A172 (cell line): ENCODE data around the gene RNF224. TPM values are rescaled to one million over a fixed set of nuclear protein-coding genes. Genes with fewer than 3 reads are reported as not detected.
A peak's percentile ranks its signal among the peaks of the same experiment; 100 is the strongest.
"Not testable (repeated sequence)": the region's sequence is repeated elsewhere in the genome, so short reads cannot be mapped to it uniquely, and the experiment has no call there.

Experiments used
- DNase-seq: peaks from one replicate; pipeline ENCODE4 v3.0.0-alpha.2; 2015; ENCODE audit warnings: low spot score
- total RNA-seq: library from RNA; depleted of rRNA; stranded (reverse); fragments of >200 nt; shearing (Covaris generic); gene quantifications from 2 replicates; pipeline ENCODE4 v1.2.3, GENCODE V29; 2014

Gene RNF224
- total RNA-seq, 1 experiment from 2014 or later, result 1.1 TPM

GRCh38 chr9:137228506-137228967 is 1.2 kb downstream of the RNF224 start:
- DNase-seq, result no peak

GRCh38 chr9:137228968-137229896 is 1.9 kb downstream of the RNF224 start:
- no peak for DNase-seq

GRCh38 chr9:137229903-137230704 is 2.8 kb downstream of the RNF224 start:
- DNase-seq, result no peak

GRCh38 chr9:137230705-137231371 is 3.5 kb downstream of the RNF224 start, which contains the start of gene SLC34A3:
Gene SLC34A3 (plus strand): TSS chr9:137230901. CDS start chr9:137231703, 802 bp downstream.
- no peak for DNase-seq

- DNase-seq, result no peak
Measured at GRCh38 chr9:137231372-137232039, 4.2 kb downstream of the RNF224 start.

- DNase-seq, result no peak
Measured at GRCh38 chr9:137232101-137232500, 4.8 kb downstream of the RNF224 start.

GRCh38 chr9:137232510-137232909 is 5.2 kb downstream of the RNF224 start:
- no peak for DNase-seq

- no peak for DNase-seq
Measured at GRCh38 chr9:137233143-137233980, 6.1 kb downstream of the RNF224 start.

- no peak for DNase-seq
Measured at GRCh38 chr9:137234055-137234697, 6.9 kb downstream of the RNF224 start.

- DNase-seq, result no peak
Measured at GRCh38 chr9:137234758-137235423, 7.6 kb downstream of the RNF224 start.

- DNase-seq, result no peak
Measured at GRCh38 chr9:137235424-137236237, 8.3 kb downstream of the RNF224 start.

- DNase-seq, result peak; percentile 76
Measured at GRCh38 chr9:137236238-137236935, 9.1 kb downstream of the RNF224 start.

- DNase-seq, result no peak
Measured at GRCh38 chr9:137236936-137237421, 9.7 kb downstream of the RNF224 start.

GRCh38 chr9:137237759-137238726 is 10.7 kb downstream of the RNF224 start:
- DNase-seq, result no peak

- DNase-seq, result not testable (repeated sequence)
Measured at GRCh38 chr9:137239541-137240200, 12.4 kb downstream of the RNF224 start.

GRCh38 chr9:137240318-137240840 is 13.1 kb downstream of the RNF224 start:
- peak; percentile 71 for DNase-seq
